Chondrocyte (in vitro differentiated cells): ENCODE data around the gene ARFIP1. TPM values are rescaled to one million over a fixed set of nuclear protein-coding genes. Genes with fewer than 3 reads are reported as not detected.
A peak's percentile ranks its signal among the peaks of the same experiment; 100 is the strongest.

ENCODE experiments used
- DNase-seq: peaks from one replicate; pipeline ENCODE4 v3.0.0; 2021; ENCODE audit warnings: mixed read lengths, low spot score
- H3K27ac Mint-ChIP-seq: one replicate; pipeline ENCODE4 v1.8.0; 2021; ENCODE audit warnings: mild to moderate bottlenecking, moderate library complexity, mixed read lengths; ENCODE audit not compliant: unreplicated experiment
- H3K27me3 Mint-ChIP-seq: 2 replicates; pipeline ENCODE4 v1.8.0; 2021; ENCODE audit warnings: low read depth, mixed read lengths
- H3K36me3 Mint-ChIP-seq: 2 replicates; pipeline ENCODE4 v1.8.0; 2021; ENCODE audit warnings: low read depth, mixed read lengths
- H3K4me1 Mint-ChIP-seq: 2 replicates; pipeline ENCODE4 v1.8.0; 2021; ENCODE audit warnings: low read depth, mild to moderate bottlenecking, mixed read lengths
- H3K4me3 Mint-ChIP-seq: one replicate; pipeline ENCODE4 v1.8.0; 2021; ENCODE audit warnings: mild to moderate bottlenecking, moderate library complexity, mixed read lengths; ENCODE audit not compliant: unreplicated experiment
- H3K9me3 Mint-ChIP-seq: 2 replicates; pipeline ENCODE4 v1.8.0; 2021; ENCODE audit warnings: low read depth, mixed read lengths
- total RNA-seq: library from RNA; stranded (reverse); gene quantifications from 3 replicates; pipeline ENCODE4 v1.2.1, GENCODE V29; 2021
- TF ChIP-seq, protein P1 (sequence below): fragments of 200-600 bp; sonication (generic); IDR thresholded peaks from 2 replicates; pipeline ENCODE4 v1.5.0; 2021; ENCODE audit warnings: antibody characterized with exemption, mild to moderate bottlenecking, moderate library complexity

The ARFIP1 gene
- total RNA-seq, 1 donor from 2014 or later = 25.9 TPM

DNA sequence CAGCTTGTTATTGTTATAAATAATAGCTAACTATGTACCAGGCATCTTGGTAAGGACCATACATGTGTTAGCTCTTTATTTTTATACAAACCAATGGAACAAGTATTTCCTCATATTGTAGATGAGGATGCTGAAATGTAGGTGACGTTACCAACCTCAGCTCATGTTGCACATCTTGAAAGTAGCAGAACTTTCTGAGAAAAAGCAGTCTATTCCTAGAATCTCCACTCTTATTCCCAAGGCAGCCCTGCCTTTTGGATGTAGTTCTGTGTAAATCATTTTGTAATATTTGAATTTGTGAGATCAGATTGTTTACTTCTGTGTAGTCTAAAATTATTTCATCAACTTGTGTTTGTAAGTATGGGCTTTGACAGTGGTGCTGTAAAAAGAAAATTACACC lies 161.7 kb downstream of the ARFIP1 start:
- H3K4me3 Mint-ChIP-seq = no peak overlapping the region
- DNase-seq = no peak

DNA sequence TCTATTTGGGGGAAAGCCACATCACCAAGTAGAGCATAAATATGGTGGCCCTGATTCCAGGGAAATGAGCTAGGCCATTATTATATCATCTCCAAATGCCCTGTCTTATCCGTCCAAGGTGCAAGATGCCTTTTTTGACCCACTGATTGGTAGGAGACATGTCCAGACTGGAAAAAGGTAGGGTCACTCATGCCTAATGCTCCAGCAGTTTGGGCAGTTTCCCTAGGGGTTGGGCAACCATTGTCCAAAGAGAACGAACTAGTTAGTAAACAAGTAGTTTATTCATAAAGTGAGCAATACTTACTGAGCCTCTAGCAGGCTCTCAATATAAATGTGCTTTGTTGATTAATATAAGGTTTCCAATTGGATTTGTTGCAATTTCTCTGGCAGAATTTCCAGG lies 162.6 kb downstream of the ARFIP1 start:
- DNase-seq = no peak
- no peak overlapping the region for H3K27ac Mint-ChIP-seq
- H3K9me3 Mint-ChIP-seq = no peaks in the 10 kb centered on the region
- H3K27me3 Mint-ChIP-seq = no peaks in the 10 kb centered on the region
- TF ChIP-seq, protein P1, sequence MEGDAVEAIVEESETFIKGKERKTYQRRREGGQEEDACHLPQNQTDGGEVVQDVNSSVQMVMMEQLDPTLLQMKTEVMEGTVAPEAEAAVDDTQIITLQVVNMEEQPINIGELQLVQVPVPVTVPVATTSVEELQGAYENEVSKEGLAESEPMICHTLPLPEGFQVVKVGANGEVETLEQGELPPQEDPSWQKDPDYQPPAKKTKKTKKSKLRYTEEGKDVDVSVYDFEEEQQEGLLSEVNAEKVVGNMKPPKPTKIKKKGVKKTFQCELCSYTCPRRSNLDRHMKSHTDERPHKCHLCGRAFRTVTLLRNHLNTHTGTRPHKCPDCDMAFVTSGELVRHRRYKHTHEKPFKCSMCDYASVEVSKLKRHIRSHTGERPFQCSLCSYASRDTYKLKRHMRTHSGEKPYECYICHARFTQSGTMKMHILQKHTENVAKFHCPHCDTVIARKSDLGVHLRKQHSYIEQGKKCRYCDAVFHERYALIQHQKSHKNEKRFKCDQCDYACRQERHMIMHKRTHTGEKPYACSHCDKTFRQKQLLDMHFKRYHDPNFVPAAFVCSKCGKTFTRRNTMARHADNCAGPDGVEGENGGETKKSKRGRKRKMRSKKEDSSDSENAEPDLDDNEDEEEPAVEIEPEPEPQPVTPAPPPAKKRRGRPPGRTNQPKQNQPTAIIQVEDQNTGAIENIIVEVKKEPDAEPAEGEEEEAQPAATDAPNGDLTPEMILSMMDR = no peak
- no peak overlapping the region for H3K4me3 Mint-ChIP-seq
- H3K4me1 Mint-ChIP-seq = peaks cover 46% of the 10 kb centered on the region
- H3K36me3 Mint-ChIP-seq = peaks cover 1% of the 10 kb centered on the region

More for the DNA sequence above, 161.7 kb downstream of the ARFIP1 start:
- Mint-ChIP-seq H3K27ac (no peak overlapping the region), H3K36me3 (peaks cover 1% of the 10 kb centered on the region), H3K27me3 (no peaks in the 10 kb centered on the region), H3K4me1 (peaks cover 37% of the 10 kb centered on the region), H3K9me3 (no peaks in the 10 kb centered on the region)
- TF ChIP-seq, protein P1 = no peak

DNA sequence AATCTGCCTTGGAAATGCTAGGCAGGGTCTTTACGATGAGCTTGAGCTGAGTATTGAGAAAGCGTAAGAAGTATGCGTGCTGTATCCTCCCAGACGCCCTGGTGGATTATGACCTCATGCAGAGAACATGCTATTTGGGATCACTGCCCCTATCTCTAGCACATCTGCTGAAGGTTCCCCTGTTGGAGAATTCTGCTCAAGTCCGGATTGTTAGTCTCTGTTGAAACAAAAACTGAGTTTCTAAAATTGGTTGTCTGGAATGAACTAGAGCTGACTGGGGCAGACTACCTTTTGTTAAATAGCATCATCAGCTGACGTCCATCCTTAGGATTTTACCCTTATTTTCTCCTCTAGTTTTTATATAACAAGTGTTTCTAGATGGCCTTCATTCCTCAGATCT lies 163.9 kb downstream of the ARFIP1 start:
- no peak overlapping the region for H3K4me3 Mint-ChIP-seq
- peaks cover 49% of the 10 kb centered on the region for H3K4me1 Mint-ChIP-seq
- DNase-seq = no peak
- H3K9me3 Mint-ChIP-seq = no peaks in the 10 kb centered on the region
- H3K36me3 Mint-ChIP-seq = peaks cover 3% of the 10 kb centered on the region
- peak overlapping the region; percentile 22 for H3K27ac Mint-ChIP-seq
- H3K27me3 Mint-ChIP-seq = no peaks in the 10 kb centered on the region
- TF ChIP-seq, protein P1 = no peak

DNA sequence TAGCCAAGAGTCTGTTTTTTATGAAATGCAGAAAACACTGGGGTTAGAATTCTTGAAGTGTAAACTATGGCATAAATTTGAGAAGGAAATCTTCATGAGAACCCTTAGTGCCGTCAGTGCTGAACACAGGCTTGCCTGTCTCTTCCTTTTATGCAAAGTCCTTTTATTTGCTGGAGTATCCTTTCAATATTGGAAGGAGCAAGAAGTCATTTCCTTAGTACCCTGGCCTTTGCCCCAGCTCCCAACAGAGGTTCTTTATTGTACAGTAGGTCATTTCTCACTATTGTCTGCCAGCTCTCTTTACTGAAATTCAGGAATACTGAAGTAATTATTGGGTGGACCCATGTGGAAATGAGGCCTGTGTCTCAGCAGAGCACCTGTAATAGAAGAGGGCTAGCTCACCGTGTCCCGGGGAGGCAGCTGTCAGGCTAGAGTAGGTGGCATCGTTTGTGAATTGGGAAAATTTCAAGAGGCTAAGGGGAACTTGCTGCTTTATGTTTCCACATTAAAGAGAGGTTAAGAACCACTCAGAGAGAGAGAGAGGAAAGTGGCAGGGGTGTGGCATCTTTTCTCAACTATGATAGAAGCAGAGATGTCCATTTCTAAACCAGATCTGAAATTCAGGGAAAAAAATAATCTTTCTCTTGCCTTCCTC lies 165.0 kb downstream of the ARFIP1 start:
- no peak overlapping the region for H3K4me3 Mint-ChIP-seq
- no peaks in the 10 kb centered on the region for H3K9me3 Mint-ChIP-seq
- no peak overlapping the region for H3K27ac Mint-ChIP-seq
- H3K36me3 Mint-ChIP-seq = peaks cover 3% of the 10 kb centered on the region
- no peak for DNase-seq
- peaks cover 44% of the 10 kb centered on the region for H3K4me1 Mint-ChIP-seq
- TF ChIP-seq, protein P1 = no peak
- H3K27me3 Mint-ChIP-seq = no peaks in the 10 kb centered on the region

DNA sequence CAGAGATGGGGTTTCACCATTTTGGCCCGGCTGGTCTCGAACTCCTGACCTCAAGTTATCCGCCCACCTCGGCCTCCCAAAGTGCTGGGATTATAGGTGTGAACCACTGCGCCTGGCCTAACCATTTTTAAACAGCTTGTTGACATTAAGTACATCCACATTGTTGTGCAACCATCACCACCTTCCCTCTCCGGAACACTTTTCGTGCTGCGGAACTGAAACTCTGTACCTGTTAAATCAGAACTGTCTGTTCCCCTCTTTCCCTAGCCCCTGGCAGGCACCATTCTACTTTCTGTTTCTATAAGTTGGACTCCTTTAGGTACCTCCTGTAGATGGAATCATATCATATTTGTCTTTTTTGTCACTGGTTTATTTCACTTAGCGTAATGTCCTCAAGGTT lies 165.9 kb downstream of the ARFIP1 start:
- H3K4me3 Mint-ChIP-seq = no peak overlapping the region
- TF ChIP-seq, protein P1 = no peak
- H3K4me1 Mint-ChIP-seq = peaks cover 44% of the 10 kb centered on the region

More for the DNA sequence above, 165.9 kb downstream of the ARFIP1 start:
- Mint-ChIP-seq H3K36me3 (peaks cover 3% of the 10 kb centered on the region), H3K9me3 (no peaks in the 10 kb centered on the region), H3K27ac (no peak overlapping the region), H3K27me3 (no peaks in the 10 kb centered on the region)
- DNase-seq = no peak
